HCT116 (cell line): Measurements from ENCODE around the gene GLP2R. TPM values are rescaled to one million over a fixed set of nuclear protein-coding genes. Genes with fewer than 3 reads are reported as not detected.

Experiments
- ATAC-seq: fragments of 200-7000 bp; cut with Tn5 transposase; 2 replicates; pipeline ENCODE4 v1.9.1; 2020; ENCODE audit warnings: mild to moderate bottlenecking, moderate library complexity
- BruUV-seq: library from RNA; stranded (reverse); fragments of 400-500 nt; replicated peaks from 2 replicates; lab custom pipeline; 2021; lab: Mats Ljungman, UMichigan
- CTCF ChIA-PET: fragments of 300-600 bp; sonication (Branson Sonifier 250); formaldehyde crosslinking; loops from one replicate; lab custom pipeline; 2021; ENCODE audit warnings: antibody characterized with exemption; lab: Charles Lee
- POLR2A ChIA-PET: fragments of 300-600, 350-600 bp; sonication (Branson Sonifier 250); formaldehyde crosslinking; loops from one replicate; lab custom pipeline; 2021; ENCODE audit warnings: antibody characterized with exemption; lab: Charles Lee
- RAD21 ChIA-PET, 2 experiments: fragments of 300-600 bp; sonication (Branson Sonifier 250); formaldehyde crosslinking; loops; one replicate each; lab custom pipeline; 2023; ENCODE audit warnings: low total read pairs in 2 of 2; ENCODE audit not compliant: uncharacterized antibody in 2 of 2, unreplicated experiment in 2 of 2, low non-redundant PET in 1 of 2; lab: Charles Lee
- DNase-seq: peaks from one replicate; pipeline ENCODE4 v3.0.0-alpha.2; 2010; ENCODE audit warnings: low read depth, low spot score
- H2AFZ ChIP-seq: fragments of 200-600 bp; shearing (Covaris generic), sonication (generic); 2 replicates; pipeline ENCODE4 v1.6.1; 2017; ENCODE audit warnings: low read depth, mixed run types, mixed read lengths, antibody characterized with exemption, low read length; ENCODE audit not compliant: poor library complexity, severe bottlenecking
- H3K27ac ChIP-seq: 2 replicates; pipeline ENCODE4 v1.5.1; 2012; ENCODE audit warnings: low read depth, low read length
- H3K27me3 ChIP-seq: fragments of 200-600 bp; sonication (generic); 2 replicates; pipeline ENCODE4 v1.6.1; 2016; ENCODE audit warnings: mixed run types, low read length, mixed read lengths; ENCODE audit not compliant: insufficient read depth
- H3K36me3 ChIP-seq, 2 experiments: fragments of 200-500 bp in 1 of 2; fragments of 200-600 bp in 1 of 2; sonication (Bioruptor generic) in 1 of 2; sonication (generic) in 1 of 2; 2 replicates each; pipeline versions ENCODE4 v1.5.1 to v1.6.1; 2014 to 2016; ENCODE audit warnings: low read length in 2 of 2, inconsistent platforms in 1 of 2, mixed read lengths in 1 of 2, mixed run types in 1 of 2; ENCODE audit not compliant: insufficient read depth in 2 of 2, control insufficient read depth in 1 of 2
- H3K4me1 ChIP-seq, 2 experiments: fragments of 200-600 bp in 1 of 2; sonication (generic) in 1 of 2; 2 replicates each; pipeline versions ENCODE4 v1.5.1 to v1.6.1; 2012 to 2017; ENCODE audit warnings: low read length in 2 of 2, inconsistent platforms in 1 of 2, mild to moderate bottlenecking in 1 of 2, mixed read lengths in 1 of 2, mixed run types in 1 of 2, moderate library complexity in 1 of 2; ENCODE audit not compliant: insufficient read depth in 2 of 2, control insufficient read depth in 1 of 2
- H3K4me2 ChIP-seq: fragments of 200-600 bp; sonication (generic); 2 replicates; pipeline ENCODE4 v1.6.1; 2017; ENCODE audit warnings: mixed run types, low read length, mixed read lengths
- H3K4me3 ChIP-seq, 2 experiments: fragments of 200-600 bp in 1 of 2; sonication (generic) in 1 of 2; replicated peaks in 1 of 2; 2 replicates each; pipeline ENCODE4 v1.5.1; 2011 to 2016; ENCODE audit warnings: low read length in 2 of 2, control low read depth in 1 of 2, low read depth in 1 of 2, mild to moderate bottlenecking in 1 of 2, mixed read lengths in 1 of 2, mixed run types in 1 of 2
- H3K79me2 ChIP-seq: fragments of 200-600 bp; sonication (generic); 2 replicates; pipeline ENCODE4 v1.6.1; 2017; ENCODE audit warnings: mild to moderate bottlenecking, mixed run types, low read length, moderate library complexity, mixed read lengths; ENCODE audit not compliant: insufficient read depth
- H3K9ac ChIP-seq: fragments of 200-600 bp; sonication (generic); 2 replicates; pipeline ENCODE4 v1.6.1; 2016; ENCODE audit warnings: low read length, mixed read lengths
- H3K9me2 ChIP-seq: fragments of 200-600 bp; sonication (generic), shearing (Covaris generic); 2 replicates; pipeline ENCODE4 v1.6.1; 2017; ENCODE audit warnings: mixed run types, mild to moderate bottlenecking, moderate library complexity; ENCODE audit not compliant: insufficient read depth
- H3K9me3 ChIP-seq, 2 experiments: fragments of 200-500 bp in 1 of 2; fragments of 200-600 bp in 1 of 2; sonication (Bioruptor generic) in 1 of 2; sonication (generic) in 1 of 2; 2 replicates each; pipeline ENCODE4 v1.6.1; 2014 to 2017; ENCODE audit warnings: low read length in 2 of 2, mixed read lengths in 2 of 2, inconsistent platforms in 1 of 2, low read depth in 1 of 2, mild to moderate bottlenecking in 1 of 2, mixed run types in 1 of 2, moderate library complexity in 1 of 2; ENCODE audit not compliant: control insufficient read depth in 1 of 2, insufficient read depth in 1 of 2
- H4K20me1 ChIP-seq: fragments of 200-600 bp; sonication (generic), shearing (Covaris generic); 2 replicates; pipeline ENCODE4 v1.6.1; 2017; ENCODE audit warnings: mixed run types, mild to moderate bottlenecking, moderate library complexity; ENCODE audit not compliant: insufficient read depth
- CBX3 ChIP-seq: IDR thresholded peaks from 2 replicates; pipeline ENCODE4 v1.6.1; 2012; ENCODE audit warnings: low read depth
- EZH2phosphoT487 ChIP-seq: fragments of 200-600 bp; IDR thresholded peaks from 2 replicates; pipeline ENCODE4 v1.6.1; 2018; ENCODE audit warnings: antibody characterized with exemption, borderline replicate concordance
- RAD21 ChIP-seq: IDR thresholded peaks from 2 replicates; pipeline ENCODE4 v1.6.1; 2012; ENCODE audit warnings: low read depth, mild to moderate bottlenecking
- intact Hi-C: fragments of 100-400 bp; cut with micrococcal nuclease; formaldehyde crosslinking; loops from 2 replicates; pipeline ENCODE4 v1.10.0; 2022
- total RNA-seq: library from RNA; stranded (reverse); gene quantifications from one replicate; pipeline ENCODE4 v1.2.1, GENCODE V29; 2021; ENCODE audit not compliant: unreplicated experiment
- TF ChIP-seq, protein P1 (sequence below), 3 experiments: fragments of 200-600 bp in 1 of 3; sonication (generic) in 1 of 3; IDR thresholded peaks in 2 of 3; conservative IDR thresholded peaks in 1 of 3; 2 replicates each; pipeline ENCODE4 v1.5.1; 2012 to 2017; ENCODE audit warnings: low read depth in 2 of 3, low read length in 2 of 3, antibody characterized with exemption in 1 of 3, borderline replicate concordance in 1 of 3, control low read depth in 1 of 3, mild to moderate bottlenecking in 1 of 3, mixed read lengths in 1 of 3, mixed run types in 1 of 3, moderate library complexity in 1 of 3; ENCODE audit not compliant: insufficient read depth in 1 of 3
- TF ChIP-seq, protein P2 (sequence below): IDR thresholded peaks from 2 replicates; pipeline ENCODE4 v1.6.1; 2012

GLP2R gene
- total RNA-seq, 1 experiment from 2014 or later: not detected

DNA sequence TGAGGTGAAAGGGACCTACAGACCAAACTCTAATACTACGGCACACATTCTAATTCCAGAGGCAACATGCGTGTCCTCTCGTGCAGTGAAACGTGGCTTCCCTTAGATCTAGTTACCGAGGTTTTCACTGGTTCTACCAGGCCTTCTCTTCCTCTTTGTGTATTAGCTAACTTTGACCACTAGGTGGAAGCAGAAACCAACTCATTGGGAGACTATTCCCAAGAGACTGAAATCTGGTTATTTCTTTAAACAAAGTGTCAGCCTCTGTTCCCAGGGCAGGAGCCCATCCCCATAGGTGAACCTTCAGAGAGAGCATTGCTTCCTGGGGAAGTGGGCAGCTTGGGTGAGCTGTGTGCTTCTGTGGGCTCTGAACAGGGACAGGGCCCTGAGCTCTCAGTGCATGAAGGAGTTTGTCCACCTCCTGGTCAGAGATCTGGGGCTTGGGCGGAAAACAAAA lies 99.0 kb downstream of the GLP2R start:
- ATAC-seq: peak; percentile 80
- H3K27ac ChIP-seq: no peak overlapping the region
- H3K9ac ChIP-seq: no peak overlapping the region

More for the DNA sequence above, 99.0 kb downstream of the GLP2R start:
- no TSS peak for BruUV-seq
- H3K4me1 ChIP-seq: peaks cover 6 to 21% of the 10 kb centered on the region in 2 experiments
- RAD21 ChIA-PET: interaction anchor here (0.6 to 1.0 kb wide), 3 partner anchors 58 to 920 kb away, joined by 3 to 4 read pairs (median 3); no protein-coding TSS in a partner anchor
- H3K79me2 ChIP-seq: no peaks in the 10 kb centered on the region
- CTCF ChIA-PET: interaction anchor here (0.6 to 3.2 kb wide), 12 partner anchors 10 to 704 kb away, joined by 3 to 25 read pairs (median 4); no protein-coding TSS in a partner anchor
- H3K36me3 ChIP-seq: no peaks in the 10 kb centered on the region
- TF ChIP-seq CBX3 (peak; percentile 37; the same call in 1 of the 2 replicates), EZH2phosphoT487 (no peak), RAD21 (peak; percentile 88)
- TF ChIP-seq, protein P1, sequence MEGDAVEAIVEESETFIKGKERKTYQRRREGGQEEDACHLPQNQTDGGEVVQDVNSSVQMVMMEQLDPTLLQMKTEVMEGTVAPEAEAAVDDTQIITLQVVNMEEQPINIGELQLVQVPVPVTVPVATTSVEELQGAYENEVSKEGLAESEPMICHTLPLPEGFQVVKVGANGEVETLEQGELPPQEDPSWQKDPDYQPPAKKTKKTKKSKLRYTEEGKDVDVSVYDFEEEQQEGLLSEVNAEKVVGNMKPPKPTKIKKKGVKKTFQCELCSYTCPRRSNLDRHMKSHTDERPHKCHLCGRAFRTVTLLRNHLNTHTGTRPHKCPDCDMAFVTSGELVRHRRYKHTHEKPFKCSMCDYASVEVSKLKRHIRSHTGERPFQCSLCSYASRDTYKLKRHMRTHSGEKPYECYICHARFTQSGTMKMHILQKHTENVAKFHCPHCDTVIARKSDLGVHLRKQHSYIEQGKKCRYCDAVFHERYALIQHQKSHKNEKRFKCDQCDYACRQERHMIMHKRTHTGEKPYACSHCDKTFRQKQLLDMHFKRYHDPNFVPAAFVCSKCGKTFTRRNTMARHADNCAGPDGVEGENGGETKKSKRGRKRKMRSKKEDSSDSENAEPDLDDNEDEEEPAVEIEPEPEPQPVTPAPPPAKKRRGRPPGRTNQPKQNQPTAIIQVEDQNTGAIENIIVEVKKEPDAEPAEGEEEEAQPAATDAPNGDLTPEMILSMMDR (IDR thresholded peaks at IDR 0.05 in 2 of 3, conservative IDR thresholded peaks at IDR 0.05 in 1 of 3; ENCODE audit: borderline replicate concordance in 1 of 3, insufficient read depth in 1 of 3, low read depth in 2 of 3, low read length in 2 of 3): peak; percentile 78 to 86 (median 80)
- TF ChIP-seq, protein P2, sequence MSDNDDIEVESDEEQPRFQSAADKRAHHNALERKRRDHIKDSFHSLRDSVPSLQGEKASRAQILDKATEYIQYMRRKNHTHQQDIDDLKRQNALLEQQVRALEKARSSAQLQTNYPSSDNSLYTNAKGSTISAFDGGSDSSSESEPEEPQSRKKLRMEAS: peak; percentile 39; the same call in 1 of the 2 replicates
- intact Hi-C loops: loop anchor here (1.0 to 5.0 kb wide), 4 partner anchors 35 to 693 kb away; no protein-coding TSS in a partner anchor
- H3K9me2 ChIP-seq: no peaks in the 10 kb centered on the region
- DNase-seq: peak; percentile 81
- POLR2A ChIA-PET: no interaction called here
- peak overlapping the region; percentile 97 for H2AFZ ChIP-seq
- H3K27me3 ChIP-seq: 0 out of 2 replicates have a peak, but pooled peaks cover 1% of the 10 kb centered on the region
- no peak overlapping the region for H3K4me3 ChIP-seq
- no peaks in the 10 kb centered on the region for H3K9me3 ChIP-seq
- H3K4me2 ChIP-seq: peak overlapping the region; percentile 40; the same call in 1 of the 2 replicates
- no peaks in the 10 kb centered on the region for H4K20me1 ChIP-seq
